Fibroblast of upper back skin (primary cell): ENCODE results near the gene PRKCD.
"Not testable (repeated sequence)": the region's sequence is repeated elsewhere in the genome, so short reads cannot be mapped to it uniquely, and the experiment has no call there.

Source experiments
- DNase-seq: peaks from one replicate; pipeline ENCODE4 v3.0.0-alpha.2; 2013

The PRKCD gene

GRCh38 chr3:53140847-53141845 is 19.9 kb upstream of the PRKCD start:
- DNase-seq = peak; percentile 74

GRCh38 chr3:53142986-53143385 is 18.0 kb upstream of the PRKCD start:
- DNase-seq = no peak

GRCh38 chr3:53144446-53144845 is 16.6 kb upstream of the PRKCD start:
- DNase-seq = no peak

GRCh38 chr3:53144862-53145712 is 15.9 kb upstream of the PRKCD start:
- DNase-seq = no peak

- no peak for DNase-seq
These were observed 15.3 kb upstream of the PRKCD start for GRCh38 chr3:53145713-53146080.

GRCh38 chr3:53146319-53146891 is 14.6 kb upstream of the PRKCD start:
- no peak for DNase-seq

GRCh38 chr3:53147151-53147902 is 13.7 kb upstream of the PRKCD start:
- DNase-seq = no peak

- no peak for DNase-seq
These were observed 13.1 kb upstream of the PRKCD start for GRCh38 chr3:53147903-53148400.

GRCh38 chr3:53149006-53149690 is 11.9 kb upstream of the PRKCD start:
- no peak for DNase-seq

GRCh38 chr3:53149699-53150098 is 11.3 kb upstream of the PRKCD start:
- no peak for DNase-seq

GRCh38 chr3:53150247-53151085 is 10.5 kb upstream of the PRKCD start:
- no peak for DNase-seq

GRCh38 chr3:53151086-53151438 is 9.9 kb upstream of the PRKCD start:
- DNase-seq = not testable (repeated sequence)

- no peak for DNase-seq
These were observed 9.5 kb upstream of the PRKCD start for GRCh38 chr3:53151465-53151864.

GRCh38 chr3:53151870-53152660 is 8.9 kb upstream of the PRKCD start:
- DNase-seq = no peak

- DNase-seq = no peak
These were observed 7.7 kb upstream of the PRKCD start for GRCh38 chr3:53153264-53153823.

- DNase-seq = no peak
These were observed 7.0 kb upstream of the PRKCD start for GRCh38 chr3:53153980-53154379.

- no peak for DNase-seq
These were observed 6.1 kb upstream of the PRKCD start for GRCh38 chr3:53154881-53155285.

- DNase-seq = no peak
These were observed 5.2 kb upstream of the PRKCD start for GRCh38 chr3:53155760-53156159.

- DNase-seq = no peak
These were observed 4.6 kb upstream of the PRKCD start for GRCh38 chr3:53156368-53156834.
